ENCODE measurements around the gene ANKMY2.

DNA sequence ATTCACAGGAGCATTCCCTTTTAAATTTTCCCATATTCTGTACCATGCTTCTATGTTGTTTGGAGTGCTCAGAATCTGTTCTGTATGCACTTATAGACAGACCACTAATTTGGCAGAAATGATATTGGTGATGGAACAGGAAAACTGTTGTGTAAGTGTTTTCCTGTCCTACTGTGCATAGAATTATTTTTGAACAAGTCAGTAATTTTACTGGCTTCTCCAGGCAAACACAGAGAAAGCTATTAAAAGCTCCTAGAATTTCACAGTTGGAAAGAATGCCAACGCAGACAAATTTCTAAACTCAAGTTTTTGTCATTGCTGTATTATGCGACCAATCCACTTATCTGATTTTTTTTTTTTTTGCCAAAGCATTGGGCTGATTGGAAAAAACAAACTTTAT lies 55.7 kb downstream of the ANKMY2 start:
- TF ChIP-seq POLR2AphosphoS5 (IDR thresholded peaks at IDR 0.05; ENCODE audit: low read depth, low read length) (no peak), POLR2A (IDR thresholded peaks at IDR 0.05; ENCODE audit: low read depth, low read length) (no peak)
